Measurements from ENCODE around the gene COA8.

COA8 gene

GRCh38 chr14:103526247-103526913, 36.4 kb upstream of the COA8 start:
- DNase-seq = no peak

GRCh38 chr14:103526914-103527248, 35.9 kb upstream of the COA8 start:
- DNase-seq = no peak

- no peak for DNase-seq
Measured at GRCh38 chr14:103527408-103528145, 35.2 kb upstream of the COA8 start.

GRCh38 chr14:103528146-103528586, 34.6 kb upstream of the COA8 start:
- DNase-seq = peak; percentile 59

GRCh38 chr14:103528587-103529382, 34.0 kb upstream of the COA8 start, which contains the start of gene TRMT61A:
TRMT61A (plus strand) TSS chr14:103529196; CDS start chr14:103529979, 783 bp downstream.
- peak; percentile 98 for DNase-seq

- DNase-seq = no peak
Measured at GRCh38 chr14:103529383-103530365, 33.1 kb upstream of the COA8 start.

- DNase-seq = no peak
Measured at GRCh38 chr14:103530390-103530789, 32.4 kb upstream of the COA8 start.

GRCh38 chr14:103530831-103531230, 31.9 kb upstream of the COA8 start:
- no peak for DNase-seq

- no peak for DNase-seq
Measured at GRCh38 chr14:103531421-103532215, 31.1 kb upstream of the COA8 start.

GRCh38 chr14:103532216-103533136, 30.3 kb upstream of the COA8 start:
- no peak for DNase-seq

- DNase-seq = no peak
Measured at GRCh38 chr14:103533137-103533998, 29.4 kb upstream of the COA8 start.

GRCh38 chr14:103533999-103534575, 28.7 kb upstream of the COA8 start:
- DNase-seq = no peak

GRCh38 chr14:103534576-103535061, 28.1 kb upstream of the COA8 start:
- no peak for DNase-seq

GRCh38 chr14:103535081-103535890, 27.5 kb upstream of the COA8 start:
- DNase-seq = no peak

- no peak for DNase-seq
Measured at GRCh38 chr14:103535891-103536565, 26.7 kb upstream of the COA8 start.

- DNase-seq = no peak
Measured at GRCh38 chr14:103536693-103537092, 26.1 kb upstream of the COA8 start.
